GM23338 (cell line): ENCODE measurements around the gene PRR35.

Source experiments
- EZH2 ChIP-seq: fragments of 200-600 bp; sonication (generic); IDR thresholded peaks from one replicate; pipeline ENCODE4 v1.8.0; 2017; ENCODE audit warnings: antibody characterized with exemption, mild to moderate bottlenecking, low read depth; ENCODE audit not compliant: unreplicated experiment
- EZH2phosphoT487 ChIP-seq: fragments of 200-600 bp; sonication (generic); IDR thresholded peaks from one replicate; pipeline ENCODE4 v1.8.1; 2018; ENCODE audit warnings: antibody characterized with exemption; ENCODE audit not compliant: unreplicated experiment
- TF ChIP-seq, protein P1 (sequence below): IDR thresholded peaks from one replicate; pipeline ENCODE4 v1.6.1; 2018; ENCODE audit warnings: antibody characterized with exemption; ENCODE audit not compliant: unreplicated experiment

- TF ChIP-seq EZH2phosphoT487 (no peak), EZH2 (no peak)
- TF ChIP-seq, protein P1, sequence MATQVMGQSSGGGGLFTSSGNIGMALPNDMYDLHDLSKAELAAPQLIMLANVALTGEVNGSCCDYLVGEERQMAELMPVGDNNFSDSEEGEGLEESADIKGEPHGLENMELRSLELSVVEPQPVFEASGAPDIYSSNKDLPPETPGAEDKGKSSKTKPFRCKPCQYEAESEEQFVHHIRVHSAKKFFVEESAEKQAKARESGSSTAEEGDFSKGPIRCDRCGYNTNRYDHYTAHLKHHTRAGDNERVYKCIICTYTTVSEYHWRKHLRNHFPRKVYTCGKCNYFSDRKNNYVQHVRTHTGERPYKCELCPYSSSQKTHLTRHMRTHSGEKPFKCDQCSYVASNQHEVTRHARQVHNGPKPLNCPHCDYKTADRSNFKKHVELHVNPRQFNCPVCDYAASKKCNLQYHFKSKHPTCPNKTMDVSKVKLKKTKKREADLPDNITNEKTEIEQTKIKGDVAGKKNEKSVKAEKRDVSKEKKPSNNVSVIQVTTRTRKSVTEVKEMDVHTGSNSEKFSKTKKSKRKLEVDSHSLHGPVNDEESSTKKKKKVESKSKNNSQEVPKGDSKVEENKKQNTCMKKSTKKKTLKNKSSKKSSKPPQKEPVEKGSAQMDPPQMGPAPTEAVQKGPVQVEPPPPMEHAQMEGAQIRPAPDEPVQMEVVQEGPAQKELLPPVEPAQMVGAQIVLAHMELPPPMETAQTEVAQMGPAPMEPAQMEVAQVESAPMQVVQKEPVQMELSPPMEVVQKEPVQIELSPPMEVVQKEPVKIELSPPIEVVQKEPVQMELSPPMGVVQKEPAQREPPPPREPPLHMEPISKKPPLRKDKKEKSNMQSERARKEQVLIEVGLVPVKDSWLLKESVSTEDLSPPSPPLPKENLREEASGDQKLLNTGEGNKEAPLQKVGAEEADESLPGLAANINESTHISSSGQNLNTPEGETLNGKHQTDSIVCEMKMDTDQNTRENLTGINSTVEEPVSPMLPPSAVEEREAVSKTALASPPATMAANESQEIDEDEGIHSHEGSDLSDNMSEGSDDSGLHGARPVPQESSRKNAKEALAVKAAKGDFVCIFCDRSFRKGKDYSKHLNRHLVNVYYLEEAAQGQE = no peak
These were observed 5.9 kb upstream of the PRR35 start for GRCh38 chr16:554297-554621.
